Transverse colon (tissue), 4 donors: ENCODE results near the gene TANGO2. TPM values are rescaled to one million over a fixed set of nuclear protein-coding genes. Genes with fewer than 3 reads are reported as not detected.

Experiments
- DNase-seq: peaks from one replicate; pipeline ENCODE4 v3.0.0-alpha.2; 2019
- H3K27ac ChIP-seq, 4 donors: fragments of 200-600 bp; sonication (generic); 2 replicates each; pipeline ENCODE4 v1.5.1; 2016 to 2018; ENCODE audit warnings: inconsistent platforms in 4 of 4
- H3K27me3 ChIP-seq: fragments of 200-600 bp; sonication (generic); 2 replicates; pipeline ENCODE4 v1.5.1; 2017; ENCODE audit warnings: inconsistent platforms
- H3K36me3 ChIP-seq, 4 donors: fragments of 200-600 bp; sonication (generic); 2 replicates each; pipeline ENCODE4 v1.5.1; 2017 to 2019; ENCODE audit warnings: inconsistent platforms in 4 of 4
- H3K4me1 ChIP-seq, 4 donors: fragments of 200-600 bp; sonication (generic); 2 replicates each; pipeline ENCODE4 v1.5.1; 2017 to 2020; ENCODE audit warnings: inconsistent platforms in 4 of 4
- H3K4me3 ChIP-seq, 4 donors: fragments of 200-600 bp; sonication (generic); 1 replicate in 1 of 4; 2 replicates in 3 of 4; pipeline versions ENCODE4 v1.5.1 to v1.6.1; 2017 to 2019; ENCODE audit warnings: inconsistent platforms in 4 of 4
- H3K9me3 ChIP-seq, 2 donors: fragments of 200-600 bp; sonication (generic); 2 replicates each; pipeline ENCODE4 v1.5.1; 2017 to 2019; ENCODE audit warnings: inconsistent platforms in 2 of 2
- CTCF ChIP-seq, 5 experiments: fragments of 200-600 bp in 3 of 5; fragments of 450-650 bp in 2 of 5; sonication (generic) in 3 of 5; IDR thresholded peaks; 1 replicate in 2 of 5; 2 replicates in 3 of 5; pipeline ENCODE4 v1.5.1; 2016 to 2017; ENCODE audit warnings: antibody characterized with exemption in 5 of 5, inconsistent platforms in 3 of 5, mild to moderate bottlenecking in 2 of 5, moderate library complexity in 1 of 5
- EP300 ChIP-seq: sonication (generic); formaldehyde crosslinking; IDR thresholded peaks from one replicate; pipeline ENCODE4 v1.6.1; 2017; ENCODE audit warnings: antibody characterized with exemption, low read depth
- POLR2A ChIP-seq: fragments of 450-650 bp; IDR thresholded peaks from one replicate; pipeline ENCODE4 v1.6.1; 2016; ENCODE audit warnings: antibody characterized with exemption, mild to moderate bottlenecking, moderate library complexity
- POLR2AphosphoS5 ChIP-seq, 3 donors: sonication (generic); formaldehyde crosslinking; IDR thresholded peaks; one replicate each; pipeline ENCODE4 v1.6.1; 2016; ENCODE audit warnings: antibody characterized with exemption in 3 of 3
- WGBS, 2 donors: methylation state at CpG; one replicate each; pipeline ENCODE4 v1.1.5; 2018; ENCODE audit warnings: low coverage in 1 of 2; 5-methylcytosine and 5-hydroxymethylcytosine counted together
- in situ Hi-C, 4 donors: fragments of 200-750 bp; cut with MboI; loops; one replicate each; pipeline versions ENCODE4 v1.15.0 to v1.15.1; 2017; ENCODE audit warnings: low sequenced_read_pairs in 3 of 4, low pct_ligation_motif_present in 1 of 4, low pct_unique_long_range_greater_than_20kb in 1 of 4
- intact Hi-C: fragments of 100-400 bp; cut with DNase I; formaldehyde crosslinking; loops from one replicate; pipeline ENCODE4 v1.15.1; 2023; ENCODE audit warnings: low total_unique reads
- total RNA-seq, 4 donors: library from RNA; depleted of rRNA; stranded (reverse); fragments of >200 nt; gene quantifications; one replicate each; pipeline ENCODE4 v1.1.0, GENCODE V29; 2016

TANGO2 gene
- total RNA-seq, 4 donors from 2014 or later: 32.9 to 101 (median 50.6) TPM

- peaks cover 0 to 11% (median 0%) of the 10 kb centered on the region in 4 donors for H3K36me3 ChIP-seq
- H3K9me3 ChIP-seq: no peaks in the 10 kb centered on the region
- H3K4me1 ChIP-seq: peaks cover 0 to 16% (median 1%) of the 10 kb centered on the region in 4 donors
- intact Hi-C loops: no loop called here
- no peaks in the 10 kb centered on the region for H3K27me3 ChIP-seq
- no peak for DNase-seq
- 84 to 90% methylated on average over 9 to 25 of the region's 25 CpGs for WGBS, 2 donors
- in situ Hi-C loops: no loop called here
- no peak overlapping the region for H3K4me3 ChIP-seq
- no peak for TF ChIP-seq EP300
- TF ChIP-seq CTCF (IDR thresholded peaks at IDR 0.05): no peak
- TF ChIP-seq POLR2A: no peak
- TF ChIP-seq POLR2AphosphoS5 (IDR thresholded peaks at IDR 0.05): no peak
- H3K27ac ChIP-seq: no peak overlapping the region
These were observed 15.9 kb downstream of the TANGO2 start for GRCh38 chr22:20036535-20037392.

DNA sequence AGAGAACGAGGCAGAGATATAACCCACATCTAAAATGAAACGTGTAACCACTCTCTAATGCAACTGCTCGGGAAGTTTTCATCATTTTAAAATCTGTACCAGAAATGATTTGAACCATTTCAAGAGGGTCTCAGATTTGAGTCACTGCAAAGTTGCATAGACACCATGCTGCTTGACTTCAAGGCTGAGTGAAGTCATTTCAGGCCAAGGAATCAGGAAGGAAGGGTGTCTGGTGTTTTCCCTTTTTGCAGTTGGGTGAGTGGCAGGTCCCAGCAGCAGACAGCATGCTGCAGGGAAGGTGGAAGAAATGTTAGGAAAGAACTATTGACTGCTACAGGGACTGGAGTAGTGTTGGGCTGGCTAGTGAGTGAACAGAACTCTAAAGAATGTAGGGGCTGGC is 16.5 kb downstream of the TANGO2 start:
- H3K4me3 ChIP-seq: no peak overlapping the region
- intact Hi-C loops (no loop called here), in situ Hi-C loops (no loop called here)
- peaks cover 0 to 11% (median 0%) of the 10 kb centered on the region in 4 donors for H3K4me1 ChIP-seq
- DNase-seq: no peak
- no peak overlapping the region for H3K27ac ChIP-seq
- H3K36me3 ChIP-seq: peaks cover 0 to 11% (median 0%) of the 10 kb centered on the region in 4 donors
- WGBS, 2 donors: 60 to 87% methylated on average over 3 of the region's 3 CpGs
- TF ChIP-seq POLR2AphosphoS5 (IDR thresholded peaks at IDR 0.05) (no peak), EP300 (no peak), POLR2A (no peak)
- H3K9me3 ChIP-seq: no peaks in the 10 kb centered on the region
- H3K27me3 ChIP-seq: no peaks in the 10 kb centered on the region

GRCh38 chr22:20038574-20038973 is 17.7 kb downstream of the TANGO2 start:
- Histone ChIP-seq H3K4me3 (no peak overlapping the region), H3K27me3 (no peaks in the 10 kb centered on the region), H3K36me3 (peaks cover 0 to 11% (median 0%) of the 10 kb centered on the region in 4 donors), H3K27ac (no peak overlapping the region), H3K9me3 (no peaks in the 10 kb centered on the region), H3K4me1 (no peaks in the 10 kb centered on the region)
- 96 to 100% methylated on average over 3 to 7 of the region's 7 CpGs for WGBS, 2 donors
- DNase-seq: no peak
- in situ Hi-C loops (no loop called here), intact Hi-C loops (no loop called here)
- no peak for TF ChIP-seq EP300
- no peak for TF ChIP-seq POLR2AphosphoS5 (IDR thresholded peaks at IDR 0.05)
- no peak for TF ChIP-seq POLR2A
- no peak for TF ChIP-seq CTCF (IDR thresholded peaks at IDR 0.05)

DNA sequence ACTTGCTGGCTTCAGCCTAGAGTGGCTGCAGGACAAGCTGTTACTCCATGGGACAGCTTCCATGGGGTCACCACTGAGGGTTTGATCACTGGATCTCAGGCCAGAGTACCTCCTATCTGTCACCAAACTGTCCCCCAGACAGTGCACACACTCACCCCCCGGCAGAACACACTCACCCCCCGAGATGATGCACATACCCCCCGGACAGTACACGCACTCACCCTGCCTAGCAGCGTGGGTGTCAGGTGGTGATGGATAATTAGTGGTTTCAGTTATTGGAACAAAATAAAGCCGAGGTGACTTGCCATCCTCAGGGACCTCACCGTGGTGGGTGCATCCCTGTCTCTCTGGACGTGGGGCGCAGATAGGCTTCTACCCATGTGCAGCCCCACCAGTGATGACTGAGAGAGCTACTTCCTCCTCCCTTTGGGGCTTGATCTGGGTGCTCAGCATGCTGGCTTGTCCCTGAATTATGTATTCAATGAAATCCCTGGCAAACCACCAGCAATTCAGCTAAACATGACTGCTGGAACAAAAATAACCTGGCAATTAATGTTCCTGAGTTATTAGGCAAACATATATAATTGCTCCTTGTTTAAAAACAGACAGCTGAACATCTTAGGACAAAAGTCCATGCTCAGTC is 18.9 kb downstream of the TANGO2 start:
- intact Hi-C loops (no loop called here), in situ Hi-C loops (no loop called here)
- DNase-seq: no peak
- Histone ChIP-seq H3K9me3 (no peaks in the 10 kb centered on the region), H3K27me3 (no peaks in the 10 kb centered on the region), H3K4me3 (no peak overlapping the region), H3K4me1 (no peaks in the 10 kb centered on the region), H3K27ac (no peak overlapping the region), H3K36me3 (peaks cover 0 to 11% (median 0%) of the 10 kb centered on the region in 4 donors)
- WGBS, 2 donors: 89 to 100% methylated on average over 3 to 9 of the region's 9 CpGs
- no peak for TF ChIP-seq POLR2A
- no peak for TF ChIP-seq POLR2AphosphoS5 (IDR thresholded peaks at IDR 0.05)
- no peak for TF ChIP-seq CTCF (IDR thresholded peaks at IDR 0.05)
- no peak for TF ChIP-seq EP300
